Activated naive CD8-positive, alpha-beta T cell treated with anti-CD3 and anti-CD28 coated beads for 36 hours (primary cell): Measurements from ENCODE around the gene TANC1. TPM values are rescaled to one million over a fixed set of nuclear protein-coding genes. Genes with fewer than 3 reads are reported as not detected.

ENCODE experiments used
- DNase-seq: peaks from one replicate; pipeline ENCODE4 v3.0.0; 2021
- H3K27ac Mint-ChIP-seq: one replicate; pipeline ENCODE4 v1.8.0; 2022; ENCODE audit warnings: mild to moderate bottlenecking, moderate library complexity, mixed read lengths
- H3K27me3 Mint-ChIP-seq: one replicate; pipeline ENCODE4 v1.8.0; 2022; ENCODE audit warnings: mild to moderate bottlenecking, mixed read lengths
- H3K36me3 Mint-ChIP-seq: one replicate; pipeline ENCODE4 v1.8.0; 2021; ENCODE audit warnings: mild to moderate bottlenecking, mixed read lengths
- H3K4me1 Mint-ChIP-seq: one replicate; pipeline ENCODE4 v1.8.0; 2021; ENCODE audit warnings: mixed read lengths
- H3K4me3 Mint-ChIP-seq: one replicate; pipeline ENCODE4 v1.8.0; 2022; ENCODE audit warnings: mild to moderate bottlenecking, moderate library complexity, mixed read lengths
- H3K9me3 Mint-ChIP-seq: one replicate; pipeline ENCODE4 v1.8.0; 2022; ENCODE audit warnings: mixed read lengths
- total RNA-seq, 2 experiments: library from RNA; stranded (reverse); gene quantifications; one replicate each; pipeline ENCODE4 v1.2.3, GENCODE V29; 2021

Gene TANC1
- total RNA-seq, 2 experiments from 2014 or later, result 0.97 to 1.0 TPM

DNA sequence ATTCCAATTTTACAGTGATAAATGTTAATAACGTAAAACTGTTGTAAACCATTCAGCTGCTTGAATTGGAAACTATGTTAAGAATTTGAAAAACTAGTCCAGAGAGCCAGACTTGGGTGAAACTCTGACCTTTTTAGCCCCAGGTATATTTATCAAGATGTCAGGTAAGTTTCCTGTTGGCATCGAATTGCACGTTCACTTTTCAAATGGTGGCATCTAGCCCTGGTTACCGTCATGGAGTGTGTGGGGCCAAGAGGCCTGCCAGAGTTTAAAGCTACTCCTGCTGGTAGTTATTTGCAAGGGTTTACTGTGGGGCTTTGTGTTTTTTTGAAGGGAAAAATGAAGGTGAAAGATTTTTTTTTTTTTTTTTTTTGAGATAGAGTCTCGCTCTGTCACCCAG lies 208.1 kb downstream of the TANC1 start:
- no peaks in the 10 kb centered on the region for H3K36me3 Mint-ChIP-seq
- H3K9me3 Mint-ChIP-seq, result no peaks in the 10 kb centered on the region
- no peak for DNase-seq
- no peak overlapping the region for H3K4me3 Mint-ChIP-seq
- H3K4me1 Mint-ChIP-seq, result peaks cover 1% of the 10 kb centered on the region
- H3K27ac Mint-ChIP-seq, result no peak overlapping the region
- no peaks in the 10 kb centered on the region for H3K27me3 Mint-ChIP-seq

DNA sequence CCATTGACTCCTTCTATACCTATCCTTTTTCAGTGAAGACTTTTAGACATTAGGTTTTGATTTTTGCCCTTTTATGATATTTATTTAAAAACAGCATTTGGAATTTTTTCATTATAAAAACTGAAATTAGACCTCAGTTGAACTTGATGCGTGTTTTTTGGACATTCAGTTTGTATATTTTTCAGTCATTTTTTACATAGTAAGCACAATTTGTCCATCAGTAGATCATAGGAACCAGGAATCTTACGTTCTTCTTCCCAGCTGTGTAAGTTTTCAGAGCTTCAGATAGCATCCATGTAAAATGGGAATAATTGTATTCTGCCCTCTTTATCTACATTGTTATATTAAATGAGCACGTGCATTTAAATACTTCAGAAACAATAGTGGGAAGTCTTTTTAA lies 208.9 kb downstream of the TANC1 start:
- H3K27ac Mint-ChIP-seq, result no peak overlapping the region
- no peak overlapping the region for H3K4me3 Mint-ChIP-seq
- H3K9me3 Mint-ChIP-seq, result no peaks in the 10 kb centered on the region
- H3K27me3 Mint-ChIP-seq, result no peaks in the 10 kb centered on the region
- peaks cover 1% of the 10 kb centered on the region for H3K4me1 Mint-ChIP-seq
- no peaks in the 10 kb centered on the region for H3K36me3 Mint-ChIP-seq
- no peak for DNase-seq

DNA sequence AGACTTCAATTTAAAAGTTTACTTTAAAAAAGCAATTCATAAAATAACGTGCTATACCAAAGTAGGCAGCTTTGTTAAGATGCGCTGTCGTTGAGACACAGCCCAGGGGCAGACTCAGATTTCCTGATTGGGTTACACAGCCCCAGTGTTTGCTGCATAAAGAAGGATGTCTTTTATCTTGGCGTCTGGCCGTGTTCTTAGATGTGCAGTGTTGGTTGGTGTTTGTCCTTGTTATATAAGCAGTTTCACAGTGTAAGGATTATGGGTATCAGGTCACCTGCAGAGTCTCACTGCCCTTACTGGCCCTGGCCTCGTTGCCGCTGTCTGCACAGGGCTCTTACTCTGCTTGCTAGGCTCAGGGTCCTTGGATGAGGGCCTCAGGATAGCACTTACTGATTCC lies 209.5 kb downstream of the TANC1 start:
- Mint-ChIP-seq H3K36me3 (no peaks in the 10 kb centered on the region), H3K9me3 (no peaks in the 10 kb centered on the region), H3K4me1 (peaks cover 1% of the 10 kb centered on the region), H3K4me3 (no peak overlapping the region), H3K27me3 (no peaks in the 10 kb centered on the region), H3K27ac (no peak overlapping the region)
- DNase-seq, result no peak

DNA sequence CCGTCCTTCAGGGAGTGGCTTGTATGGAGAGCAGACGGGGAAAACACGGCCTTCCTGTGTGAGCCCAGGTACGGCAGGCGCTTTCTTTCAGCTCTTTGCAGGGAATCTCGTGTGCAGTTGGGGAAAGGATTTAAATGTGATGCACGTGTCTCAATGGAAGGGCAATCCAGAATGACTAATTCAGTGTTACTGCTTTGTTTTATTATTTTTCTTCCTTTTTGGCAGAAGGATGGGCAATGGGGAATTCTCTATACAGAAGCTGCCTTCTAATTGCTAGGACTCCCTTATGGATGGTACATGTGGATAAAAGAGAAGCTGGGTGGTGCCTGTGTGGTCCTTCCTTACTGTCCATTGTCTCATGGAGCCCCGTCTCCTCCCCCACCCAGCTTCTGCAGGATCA lies 210.7 kb downstream of the TANC1 start:
- Mint-ChIP-seq H3K4me3 (no peak overlapping the region), H3K4me1 (peaks cover 1% of the 10 kb centered on the region), H3K9me3 (no peaks in the 10 kb centered on the region), H3K27me3 (no peaks in the 10 kb centered on the region), H3K27ac (no peak overlapping the region), H3K36me3 (no peaks in the 10 kb centered on the region)
- no peak for DNase-seq

DNA sequence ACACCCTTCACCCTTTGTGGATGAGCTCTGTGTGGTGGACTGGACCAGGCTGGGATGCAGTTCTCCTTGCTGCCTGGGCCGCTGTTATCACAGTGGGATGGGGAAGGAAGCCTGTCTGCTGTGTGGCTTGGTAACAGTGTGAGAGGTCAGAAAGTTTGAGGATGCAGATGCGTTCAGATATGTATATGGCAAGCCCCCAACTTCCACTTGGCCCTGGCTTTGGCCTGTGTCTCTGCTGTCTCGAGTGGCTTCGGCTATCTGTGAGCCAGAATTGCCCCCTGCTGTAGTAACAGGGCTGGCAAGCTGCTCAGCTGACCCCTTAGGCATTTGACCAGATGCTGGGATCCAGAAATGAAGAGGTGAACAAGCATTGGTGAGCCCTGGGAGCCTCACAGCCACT lies 211.3 kb downstream of the TANC1 start:
- no peak for DNase-seq
- Mint-ChIP-seq H3K4me1 (peaks cover 1% of the 10 kb centered on the region), H3K27me3 (no peaks in the 10 kb centered on the region), H3K36me3 (no peaks in the 10 kb centered on the region), H3K27ac (no peak overlapping the region), H3K9me3 (no peaks in the 10 kb centered on the region), H3K4me3 (no peak overlapping the region)

DNA sequence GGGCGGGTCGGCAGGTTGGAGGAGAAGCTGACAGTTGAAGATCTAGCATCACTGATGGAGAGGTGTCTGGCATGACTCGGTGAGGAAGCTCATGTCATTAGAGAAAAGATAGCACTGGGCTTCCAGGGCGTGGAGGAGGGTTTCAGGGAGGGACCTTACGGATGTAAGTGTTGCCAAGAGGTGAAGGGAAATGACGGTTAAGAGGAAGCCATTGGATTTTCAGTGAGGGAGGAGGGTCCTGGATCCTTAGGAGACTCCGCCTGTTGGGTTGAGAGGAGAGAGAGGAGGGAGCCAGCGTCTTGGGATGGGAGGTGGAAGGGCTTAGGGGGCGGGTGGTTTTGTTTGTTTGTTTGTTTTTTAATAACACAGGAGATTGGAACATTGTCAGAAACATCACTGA lies 214.9 kb downstream of the TANC1 start:
- H3K27me3 Mint-ChIP-seq, result no peaks in the 10 kb centered on the region
- no peaks in the 10 kb centered on the region for H3K9me3 Mint-ChIP-seq
- H3K27ac Mint-ChIP-seq, result no peak overlapping the region
- no peak overlapping the region for H3K4me3 Mint-ChIP-seq
- no peaks in the 10 kb centered on the region for H3K36me3 Mint-ChIP-seq
- DNase-seq, result no peak
- peaks cover 9% of the 10 kb centered on the region for H3K4me1 Mint-ChIP-seq

DNA sequence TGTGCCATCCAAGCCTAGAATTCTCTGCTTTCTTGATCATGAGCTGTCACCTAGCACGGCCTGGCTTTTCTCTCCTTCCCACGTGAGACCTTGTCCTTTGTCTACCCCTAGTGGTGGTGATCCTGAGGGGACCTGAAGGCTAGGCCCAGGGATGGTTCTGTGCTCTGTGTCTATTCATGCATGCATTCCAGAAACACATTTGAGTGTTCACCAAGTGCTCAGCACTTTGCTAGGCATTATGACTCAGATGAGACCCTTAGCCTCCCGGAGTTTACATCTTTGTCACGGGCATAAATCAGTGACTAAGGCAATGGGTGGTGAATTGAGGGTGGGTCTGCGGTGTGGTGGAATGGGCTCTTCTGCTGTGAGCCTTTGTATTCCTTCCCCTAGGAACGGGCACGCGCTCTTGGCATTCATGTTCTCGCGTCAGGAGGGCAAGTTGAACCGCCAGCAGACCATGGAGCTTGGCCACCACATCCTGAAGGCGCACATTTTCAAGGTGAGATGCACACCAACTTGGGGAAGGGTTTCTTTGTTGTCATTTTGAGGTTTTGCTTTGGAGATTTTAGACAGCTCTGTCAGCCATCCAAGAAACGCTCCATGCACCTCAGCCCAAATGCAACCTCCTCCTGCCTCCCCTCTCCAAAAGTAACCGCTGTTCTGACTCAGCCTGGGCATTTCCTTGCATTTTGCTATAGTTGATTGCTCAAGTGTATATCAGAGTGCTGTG lies 217.1 kb downstream of the TANC1 start:
- no peak for DNase-seq
- no peaks in the 10 kb centered on the region for H3K27me3 Mint-ChIP-seq
- peaks cover 8% of the 10 kb centered on the region for H3K4me1 Mint-ChIP-seq
- H3K4me3 Mint-ChIP-seq, result no peak overlapping the region
- H3K27ac Mint-ChIP-seq, result no peak overlapping the region
- H3K36me3 Mint-ChIP-seq, result no peaks in the 10 kb centered on the region
- no peaks in the 10 kb centered on the region for H3K9me3 Mint-ChIP-seq

DNA sequence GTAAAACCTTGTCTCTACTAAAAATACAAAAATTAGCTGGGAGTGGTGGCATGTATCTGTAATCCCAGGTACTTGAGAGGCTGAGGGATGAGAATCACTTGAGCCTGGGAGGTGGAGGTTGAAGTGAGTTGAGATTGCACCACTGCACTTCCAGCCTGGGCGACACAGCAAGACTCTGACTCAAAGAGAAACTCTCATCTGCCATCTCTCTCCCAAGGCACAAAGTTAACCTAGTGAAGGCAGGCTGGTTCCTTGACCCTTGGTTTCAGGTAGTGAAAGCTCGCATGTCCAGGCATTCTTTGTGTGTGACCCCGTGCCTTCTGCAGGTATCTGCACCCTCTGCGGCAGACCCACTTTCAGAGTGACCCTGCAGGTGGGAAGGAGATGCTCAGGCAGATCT lies 218.0 kb downstream of the TANC1 start:
- Mint-ChIP-seq H3K4me3 (no peak overlapping the region), H3K9me3 (no peaks in the 10 kb centered on the region), H3K4me1 (peaks cover 8% of the 10 kb centered on the region), H3K27ac (no peak overlapping the region), H3K27me3 (no peaks in the 10 kb centered on the region), H3K36me3 (no peaks in the 10 kb centered on the region)
- DNase-seq, result no peak

DNA sequence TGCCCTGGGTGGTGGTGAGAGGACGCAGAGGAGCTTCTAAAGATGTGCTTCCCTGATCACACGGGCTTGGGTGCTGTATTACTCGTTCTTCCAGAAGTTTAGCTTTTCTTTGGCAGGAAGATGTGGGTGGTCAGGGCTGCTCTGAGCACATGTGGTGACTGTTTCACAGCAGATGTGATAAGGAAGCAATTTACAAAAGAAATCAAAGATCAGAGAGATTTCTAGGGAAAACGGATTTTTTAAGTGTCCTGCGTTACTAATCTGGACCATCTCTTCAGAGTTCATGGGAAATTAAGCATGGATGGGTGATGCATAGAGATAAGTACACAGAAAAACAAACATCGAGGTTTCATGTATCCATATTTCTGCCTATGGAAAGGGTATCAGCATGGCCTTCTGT lies 218.7 kb downstream of the TANC1 start:
- Mint-ChIP-seq H3K4me3 (no peak overlapping the region), H3K27me3 (no peaks in the 10 kb centered on the region), H3K27ac (no peak overlapping the region), H3K36me3 (no peaks in the 10 kb centered on the region), H3K4me1 (peaks cover 8% of the 10 kb centered on the region), H3K9me3 (no peaks in the 10 kb centered on the region)
- DNase-seq, result no peak

DNA sequence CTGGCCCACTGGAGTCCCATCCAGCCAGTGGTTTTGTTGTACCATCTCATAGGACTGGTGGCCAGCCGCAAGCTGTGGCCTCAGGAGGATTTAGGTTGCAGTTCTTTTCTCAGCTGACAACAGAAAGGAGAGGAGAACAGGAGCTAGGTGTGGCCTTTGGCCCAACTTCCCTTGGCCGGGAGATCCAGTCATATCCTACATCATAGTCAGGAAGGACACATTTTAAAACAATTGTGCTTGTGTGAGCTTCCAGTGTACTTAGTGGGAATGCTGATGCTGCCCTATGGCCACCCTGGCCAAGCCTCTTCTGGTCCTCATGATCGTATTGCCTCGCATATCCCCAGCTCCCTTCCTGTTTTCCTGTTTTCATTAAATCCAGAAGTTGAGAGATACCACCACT lies 220.0 kb downstream of the TANC1 start:
- DNase-seq, result no peak
- no peaks in the 10 kb centered on the region for H3K36me3 Mint-ChIP-seq
- no peaks in the 10 kb centered on the region for H3K27me3 Mint-ChIP-seq
- H3K4me3 Mint-ChIP-seq, result no peak overlapping the region
- peaks cover 8% of the 10 kb centered on the region for H3K4me1 Mint-ChIP-seq
- H3K27ac Mint-ChIP-seq, result no peak overlapping the region
- H3K9me3 Mint-ChIP-seq, result no peaks in the 10 kb centered on the region

DNA sequence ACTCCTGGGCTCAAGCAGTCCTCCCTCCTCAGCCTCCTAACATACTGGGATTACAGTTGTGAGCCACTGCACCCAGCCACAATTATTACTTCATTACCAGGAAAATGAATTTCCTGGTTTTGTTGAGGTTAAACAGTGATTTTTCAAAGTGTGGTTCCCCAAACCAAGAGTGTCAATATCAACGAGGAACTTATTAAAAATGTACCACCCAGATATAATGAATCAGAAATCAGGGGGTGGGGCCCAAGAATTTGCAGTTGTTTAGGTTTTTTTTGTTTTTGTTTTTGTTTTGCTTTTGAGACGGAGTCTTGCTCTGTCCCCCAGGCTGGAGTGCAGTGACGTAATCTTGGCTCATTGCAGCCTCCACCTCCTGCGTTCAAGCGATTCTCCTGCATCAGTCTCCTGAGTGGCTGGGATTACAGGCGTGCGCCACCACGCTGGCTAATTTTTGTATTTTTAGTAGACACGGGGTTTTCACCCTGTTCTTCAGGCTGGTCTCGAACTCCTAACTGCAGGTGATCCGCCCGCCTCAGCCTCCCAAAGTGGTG lies 224.0 kb downstream of the TANC1 start:
- Mint-ChIP-seq H3K9me3 (no peaks in the 10 kb centered on the region), H3K36me3 (no peaks in the 10 kb centered on the region), H3K27me3 (no peaks in the 10 kb centered on the region)

DNA sequence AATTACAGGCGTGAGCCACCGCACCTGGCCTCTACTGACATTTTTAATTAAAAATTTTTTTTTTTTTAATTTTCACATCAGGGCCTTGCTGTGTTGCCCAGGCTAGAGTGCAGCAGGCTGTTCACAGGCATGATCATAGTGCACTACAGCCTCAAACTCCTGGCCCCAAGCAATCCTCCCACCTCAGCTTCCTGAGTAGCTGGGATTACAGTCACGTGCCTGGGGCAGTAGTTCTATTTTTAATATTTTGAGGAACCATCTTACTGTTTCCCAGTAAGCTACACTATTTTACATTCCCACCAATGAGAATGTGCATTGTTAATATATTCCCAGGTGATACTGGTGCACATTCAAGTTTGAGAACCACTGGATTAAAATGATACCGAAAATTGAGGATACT lies 225.4 kb downstream of the TANC1 start:
- Mint-ChIP-seq H3K27me3 (no peaks in the 10 kb centered on the region), H3K36me3 (no peaks in the 10 kb centered on the region), H3K4me1 (no peaks in the 10 kb centered on the region), H3K9me3 (no peaks in the 10 kb centered on the region), H3K4me3 (no peak overlapping the region), H3K27ac (no peak overlapping the region)
- no peak for DNase-seq

More for the DNA sequence above, 224.0 kb downstream of the TANC1 start:
- H3K4me3 Mint-ChIP-seq, result no peak overlapping the region
- H3K27ac Mint-ChIP-seq, result no peak overlapping the region
- H3K4me1 Mint-ChIP-seq, result no peaks in the 10 kb centered on the region
- no peak for DNase-seq

DNA sequence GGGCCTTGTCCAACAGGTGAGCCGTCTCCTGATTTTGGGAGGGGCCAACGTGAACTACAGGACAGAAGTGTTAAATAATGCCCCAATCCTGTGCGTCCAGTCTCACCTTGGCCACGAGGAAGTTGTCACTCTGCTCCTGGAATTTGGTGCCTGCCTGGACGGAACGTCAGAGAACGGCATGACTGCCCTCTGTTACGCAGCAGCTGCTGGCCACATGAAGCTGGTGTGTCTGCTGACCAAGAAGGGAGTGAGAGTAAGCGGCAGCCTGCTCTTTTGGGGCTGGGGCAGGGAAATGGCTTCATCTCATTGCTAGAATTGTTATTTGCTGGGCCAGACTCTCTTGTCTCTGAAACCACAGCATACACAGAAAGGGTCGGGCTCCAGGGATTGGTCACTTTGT lies 225.8 kb downstream of the TANC1 start:
- Mint-ChIP-seq H3K4me3 (no peak overlapping the region), H3K27ac (no peak overlapping the region), H3K9me3 (no peaks in the 10 kb centered on the region), H3K36me3 (no peaks in the 10 kb centered on the region), H3K27me3 (no peaks in the 10 kb centered on the region), H3K4me1 (no peaks in the 10 kb centered on the region)
- no peak for DNase-seq

DNA sequence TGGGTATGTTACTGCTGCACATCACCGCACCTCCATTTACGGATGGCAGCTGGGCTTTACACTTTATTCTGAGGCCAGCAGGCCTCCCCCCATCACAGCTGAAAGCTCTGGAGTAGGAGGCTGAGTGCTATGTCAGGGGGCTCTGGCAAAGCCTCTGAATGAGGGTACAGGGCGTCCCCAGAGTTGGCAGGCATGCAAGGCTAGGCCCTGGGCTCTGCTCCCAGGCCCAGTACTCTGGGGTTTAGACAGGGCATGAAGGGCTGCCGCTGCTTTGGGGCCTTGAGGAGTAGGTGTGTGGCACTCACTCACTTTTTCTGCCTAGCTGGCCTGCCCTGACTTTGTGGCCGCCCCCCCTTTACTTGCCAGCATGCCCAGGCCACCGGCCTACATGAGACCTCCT lies 227.3 kb downstream of the TANC1 start:
- no peaks in the 10 kb centered on the region for H3K36me3 Mint-ChIP-seq
- no peaks in the 10 kb centered on the region for H3K4me1 Mint-ChIP-seq
- no peaks in the 10 kb centered on the region for H3K9me3 Mint-ChIP-seq
- DNase-seq, result no peak
- no peak overlapping the region for H3K27ac Mint-ChIP-seq
- H3K4me3 Mint-ChIP-seq, result no peak overlapping the region
- H3K27me3 Mint-ChIP-seq, result no peaks in the 10 kb centered on the region

DNA sequence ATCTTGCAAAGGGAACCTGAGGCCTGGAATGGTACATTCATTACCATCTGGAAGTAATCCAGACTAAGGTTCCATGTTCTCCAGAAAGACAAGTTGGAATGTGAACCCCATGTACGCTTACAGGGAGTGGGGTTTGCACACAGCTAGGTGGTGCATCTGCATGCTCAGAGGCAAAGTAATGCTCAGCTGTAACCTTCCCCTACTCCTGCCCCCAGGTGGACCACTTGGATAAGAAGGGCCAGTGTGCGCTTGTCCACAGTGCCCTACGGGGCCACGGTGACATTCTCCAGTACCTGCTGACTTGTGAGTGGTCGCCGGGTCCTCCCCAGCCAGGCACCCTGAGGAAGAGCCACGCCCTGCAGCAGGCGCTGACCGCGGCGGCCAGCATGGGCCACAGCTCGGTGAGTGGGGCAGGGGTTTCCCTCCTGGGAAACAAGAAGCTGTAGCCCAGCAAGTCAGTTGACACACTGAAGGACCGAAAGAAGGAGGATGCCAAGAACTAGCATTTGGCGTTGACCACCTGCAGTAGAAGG lies 228.0 kb downstream of the TANC1 start:
- no peak overlapping the region for H3K4me3 Mint-ChIP-seq
- no peaks in the 10 kb centered on the region for H3K27me3 Mint-ChIP-seq
- no peak overlapping the region for H3K27ac Mint-ChIP-seq
- H3K36me3 Mint-ChIP-seq, result no peaks in the 10 kb centered on the region
- DNase-seq, result no peak
- peaks cover 6% of the 10 kb centered on the region for H3K4me1 Mint-ChIP-seq
- H3K9me3 Mint-ChIP-seq, result no peaks in the 10 kb centered on the region

DNA sequence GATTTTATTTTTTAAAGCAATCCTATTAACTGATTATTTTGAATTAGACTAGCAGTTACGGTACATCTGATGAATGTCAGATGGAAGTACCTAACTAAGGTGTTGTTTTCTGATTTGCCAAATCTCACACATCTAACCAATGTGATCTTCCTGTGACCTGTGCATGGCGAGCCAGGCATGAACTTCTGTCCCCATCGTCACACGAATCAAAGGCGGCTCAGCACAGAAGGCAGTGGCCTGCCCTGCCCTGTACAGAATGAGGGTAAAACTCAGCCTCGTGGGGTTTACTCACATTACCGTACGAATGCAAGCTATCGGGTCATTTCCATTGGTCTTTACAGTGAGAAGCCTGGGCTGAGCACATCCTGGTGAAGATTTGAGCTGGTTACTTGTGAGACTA lies 230.8 kb downstream of the TANC1 start:
- no peak for DNase-seq
- Mint-ChIP-seq H3K27ac (no peak overlapping the region), H3K27me3 (no peaks in the 10 kb centered on the region), H3K9me3 (no peaks in the 10 kb centered on the region), H3K4me1 (peaks cover 13% of the 10 kb centered on the region), H3K36me3 (no peaks in the 10 kb centered on the region), H3K4me3 (no peak overlapping the region)
